SHP77 (cell line): Measurements from ENCODE around the gene FOXJ2.
"Not testable (repeated sequence)": the region's sequence is repeated elsewhere in the genome, so short reads cannot be mapped to it uniquely, and the experiment has no call there.

Experiments used
- DNase-seq, 2 experiments: peaks; one replicate each; lab custom pipeline; 2025; lab: John Stamatoyannopoulos, UW

The FOXJ2 gene

DNA sequence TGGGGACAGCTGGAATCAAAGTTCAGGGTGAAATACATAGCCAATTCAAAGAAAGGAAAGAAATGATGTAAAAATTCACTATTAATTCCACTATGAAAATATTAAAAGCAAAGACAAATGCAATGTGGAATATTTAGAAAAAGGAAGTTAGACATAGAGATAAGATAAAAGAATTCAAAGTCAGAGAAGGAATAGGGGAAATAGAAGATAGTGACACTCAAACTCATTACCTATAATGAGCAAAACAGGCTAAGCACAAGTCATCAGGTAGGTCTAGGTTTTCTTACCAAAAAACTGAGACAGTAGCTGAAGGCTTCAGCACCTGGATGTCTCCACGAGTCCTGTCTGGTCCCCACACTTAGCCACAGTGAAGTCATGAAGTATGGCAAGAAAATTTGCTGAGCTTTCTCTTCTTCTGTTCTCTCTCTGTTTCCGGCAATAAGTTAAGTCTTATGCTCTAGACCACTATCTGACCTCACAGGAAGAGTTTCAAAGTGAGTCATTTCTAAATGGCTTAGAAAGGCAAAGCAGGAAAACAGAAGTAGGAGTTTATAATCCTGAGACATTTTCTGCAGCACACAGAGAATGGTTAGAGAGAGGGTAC lies 33.6 kb downstream of the FOXJ2 start, which contains the start of gene C3AR1:
TSS of gene C3AR1 (minus strand) at position 369 of the 604 bp plus-strand sequence. CDS start 6,174 bp downstream, outside the sequence.
- no peak for DNase-seq

- DNase-seq: no peak
Measured at GRCh38 chr12:8069582-8069981, 37.1 kb downstream of the FOXJ2 start.

DNA sequence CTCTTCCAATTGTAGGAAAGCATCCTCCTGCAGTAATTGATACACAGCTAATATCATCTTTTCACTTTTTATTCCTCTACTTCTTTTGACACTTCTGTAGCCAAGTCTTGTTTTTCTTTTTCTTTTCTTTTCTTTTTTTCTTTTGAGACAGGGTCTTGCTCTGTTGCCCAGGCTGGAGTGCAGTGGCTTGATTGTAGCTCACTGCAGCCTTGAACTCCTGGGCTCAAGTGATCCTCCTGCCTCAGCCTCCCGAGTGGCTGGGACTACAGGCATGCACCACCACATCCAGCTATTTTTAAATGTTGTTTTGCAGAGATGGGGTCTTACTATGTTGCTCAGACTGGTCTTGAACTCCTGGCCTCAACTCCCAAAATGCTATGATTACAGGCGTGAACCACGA lies 39.3 kb downstream of the FOXJ2 start:
- DNase-seq: not testable (repeated sequence)

DNA sequence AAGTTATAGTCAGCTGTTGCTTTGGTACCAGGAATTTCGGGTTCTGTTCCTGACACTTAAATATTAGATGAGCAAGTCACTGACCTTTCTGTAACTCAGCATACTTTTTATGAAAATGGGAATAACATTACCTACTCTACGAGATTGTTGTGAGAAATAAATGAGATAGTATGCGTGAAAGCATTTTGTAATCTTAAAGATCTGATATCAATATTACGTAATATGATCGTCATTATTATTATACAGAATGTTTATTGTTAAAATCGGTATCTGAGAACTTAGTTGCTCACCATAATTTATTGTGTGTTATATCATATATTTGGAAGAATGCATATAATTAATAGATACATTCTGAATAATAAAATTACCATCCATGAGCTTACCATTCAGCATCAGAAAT lies 43.4 kb downstream of the FOXJ2 start:
- DNase-seq: no peak

GRCh38 chr12:8076366-8076765 lies 43.9 kb downstream of the FOXJ2 start:
- DNase-seq: no peak

GRCh38 chr12:8077207-8077606 lies 44.7 kb downstream of the FOXJ2 start:
- DNase-seq: no peak

GRCh38 chr12:8078398-8078797 lies 45.9 kb downstream of the FOXJ2 start:
- no peak for DNase-seq

- DNase-seq: no peak
Measured at GRCh38 chr12:8078916-8079315, 46.4 kb downstream of the FOXJ2 start.

DNA sequence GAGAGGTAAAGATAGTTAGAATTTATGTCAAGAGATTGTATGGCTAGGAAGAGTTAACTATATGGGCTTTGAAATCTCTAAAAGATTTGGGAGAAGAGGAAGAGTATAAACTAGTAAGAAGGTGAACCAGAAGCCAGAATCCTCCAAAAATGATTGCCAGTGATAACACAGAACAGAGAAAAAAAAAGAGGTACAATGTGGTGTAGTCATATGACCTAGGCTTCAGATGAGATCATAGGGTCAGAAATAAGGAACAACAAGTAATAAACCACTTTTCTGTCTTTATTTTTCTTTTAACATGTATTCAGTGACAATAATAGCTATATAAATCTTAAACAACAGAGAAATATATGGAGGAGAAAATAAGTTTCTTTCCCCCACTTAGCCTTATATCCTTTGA lies 47.6 kb downstream of the FOXJ2 start:
- no peak for DNase-seq

- DNase-seq: no peak
Measured at GRCh38 chr12:8081251-8081920, 48.9 kb downstream of the FOXJ2 start.

GRCh38 chr12:8082808-8083100 lies 50.2 kb downstream of the FOXJ2 start:
- DNase-seq: no peak

GRCh38 chr12:8084351-8084750 lies 51.8 kb downstream of the FOXJ2 start:
- DNase-seq: not testable (repeated sequence)

DNA sequence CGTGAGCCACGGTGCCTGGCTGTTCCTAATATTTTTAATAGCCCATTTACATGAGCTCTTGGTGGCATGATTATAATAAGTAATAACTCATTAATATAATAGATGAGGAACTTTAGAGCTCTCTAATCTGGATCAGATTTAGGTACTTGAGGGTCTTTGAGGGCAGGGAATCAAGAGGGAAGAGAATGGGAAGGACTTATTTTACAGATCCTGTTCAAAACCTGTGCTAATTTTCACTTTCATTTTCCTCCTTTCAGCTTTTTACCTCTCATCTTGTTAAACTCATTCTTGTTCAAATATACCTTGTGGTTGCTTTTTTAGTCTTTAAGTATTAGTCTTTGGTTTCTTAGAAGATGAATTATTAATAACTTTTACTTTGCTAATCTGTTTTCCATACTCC lies 55.1 kb downstream of the FOXJ2 start:
- DNase-seq: no peak

GRCh38 chr12:8088574-8088973 lies 56.1 kb downstream of the FOXJ2 start:
- DNase-seq: no peak

GRCh38 chr12:8089277-8089676 lies 56.8 kb downstream of the FOXJ2 start:
- DNase-seq: not testable (repeated sequence)

- DNase-seq: no peak
Measured at GRCh38 chr12:8089716-8090115, 57.2 kb downstream of the FOXJ2 start.

DNA sequence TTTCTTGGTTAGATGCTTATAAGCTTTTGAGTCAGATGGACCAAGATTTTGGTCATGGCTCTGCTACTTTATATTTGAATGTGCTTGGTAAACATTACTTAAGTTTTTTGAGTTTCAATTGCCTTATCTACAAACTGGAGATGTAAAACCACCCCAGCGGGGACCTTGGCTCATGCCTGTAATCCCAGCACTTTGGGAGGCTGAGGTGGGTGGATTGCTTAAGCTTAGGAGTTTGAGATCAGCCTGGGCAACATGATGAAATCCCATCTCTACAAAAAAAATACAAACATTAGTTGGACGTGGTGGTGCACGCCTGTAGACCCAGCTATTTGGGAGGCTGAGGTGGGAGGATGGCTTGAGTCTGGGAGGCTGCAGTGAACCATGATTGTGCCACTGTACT lies 60.8 kb downstream of the FOXJ2 start:
- no peak for DNase-seq

DNA sequence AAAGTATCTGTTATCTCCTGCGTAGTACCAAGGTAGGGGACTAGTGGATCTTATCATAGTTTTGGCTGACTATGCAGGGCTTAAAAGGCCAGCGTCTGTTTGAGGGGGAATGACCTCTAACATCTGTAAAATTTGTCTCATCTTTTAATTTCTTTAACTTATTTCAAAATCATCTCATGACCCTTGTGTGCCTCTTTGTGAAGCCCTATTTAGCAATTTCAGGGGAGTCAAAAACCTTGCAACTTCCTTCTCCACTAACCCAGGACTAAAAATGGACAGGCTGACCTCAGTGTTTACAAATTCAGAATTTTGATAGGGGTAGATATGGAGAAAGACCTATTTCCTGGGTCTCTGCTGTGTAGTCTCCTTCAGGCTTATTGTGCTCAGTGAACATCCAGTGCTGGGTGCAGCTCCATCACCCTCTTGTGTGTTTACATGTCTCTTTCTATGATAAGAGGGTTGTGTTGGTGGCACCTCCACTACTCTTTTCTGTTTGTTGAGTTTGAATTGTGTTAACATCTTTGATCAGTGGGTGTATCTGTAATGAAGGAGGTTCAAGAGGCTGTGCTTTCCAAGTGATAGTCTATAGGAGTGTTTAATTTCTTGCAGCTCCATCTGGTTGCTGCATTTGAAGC lies 63.9 kb downstream of the FOXJ2 start:
- no peak for DNase-seq

DNA sequence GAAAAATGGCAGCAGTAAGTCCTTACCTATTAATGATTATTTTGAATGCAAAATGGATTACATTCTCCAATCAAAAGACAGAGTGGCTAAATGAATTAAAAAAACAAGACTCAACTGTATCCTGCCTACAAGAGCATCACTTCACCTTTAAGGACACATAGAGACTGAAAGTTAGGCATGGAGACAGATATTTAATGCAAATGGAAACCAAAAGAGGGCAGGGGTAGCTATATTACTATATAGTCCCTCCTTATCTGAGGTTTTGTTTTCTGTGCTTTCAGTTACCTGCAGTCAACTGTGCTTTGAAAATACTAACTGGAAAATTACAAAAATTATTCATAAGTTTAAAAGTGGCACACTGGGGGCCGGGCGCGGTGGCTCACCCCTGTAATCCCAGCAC lies 66.7 kb downstream of the FOXJ2 start:
- no peak for DNase-seq
